NOMO-1 treated with dmso at 0.1 percent for 144 hours (cell line): ENCODE results near the gene CEP290.

Experiments
- DNase-seq: peaks from one replicate; lab custom pipeline; 2025; ENCODE audit not compliant: unreplicated experiment; lab: John Stamatoyannopoulos, UW

Gene CEP290

GRCh38 chr12:88141774-88142609 lies at the start of gene CEP290, which contains the start of gene TMTC3:
CEP290 (minus strand) TSS chr12:88142088; CDS start chr12:88141307, 781 bp downstream.
TMTC3 (plus strand) TSS chr12:88142307; CDS start chr12:88148316, 6,009 bp downstream.
- peak; percentile 98 for DNase-seq

- DNase-seq: no peak
Observed at GRCh38 chr12:88188180-88188579, 46.3 kb upstream of the CEP290 start.

- DNase-seq: no peak
Observed at GRCh38 chr12:88187571-88187970, 45.7 kb upstream of the CEP290 start.

GRCh38 chr12:88185988-88186387 lies 44.1 kb upstream of the CEP290 start:
- DNase-seq: no peak

GRCh38 chr12:88185279-88185678 lies 43.4 kb upstream of the CEP290 start:
- no peak for DNase-seq

- no peak for DNase-seq
Observed at GRCh38 chr12:88184196-88184595, 42.3 kb upstream of the CEP290 start.

- DNase-seq: no peak
Observed at GRCh38 chr12:88182416-88182815, 40.5 kb upstream of the CEP290 start.

GRCh38 chr12:88181881-88182280 lies 40.0 kb upstream of the CEP290 start:
- no peak for DNase-seq

- no peak for DNase-seq
Observed at GRCh38 chr12:88179436-88180014, 37.6 kb upstream of the CEP290 start.

GRCh38 chr12:88175544-88175943 lies 33.7 kb upstream of the CEP290 start:
- no peak for DNase-seq

- no peak for DNase-seq
Observed at GRCh38 chr12:88172844-88173407, 31.0 kb upstream of the CEP290 start.

- DNase-seq: no peak
Observed at GRCh38 chr12:88167384-88167783, 25.5 kb upstream of the CEP290 start.

GRCh38 chr12:88166179-88166578 lies 24.3 kb upstream of the CEP290 start:
- no peak for DNase-seq

GRCh38 chr12:88163371-88163770 lies 21.5 kb upstream of the CEP290 start:
- DNase-seq: no peak

GRCh38 chr12:88156075-88156654 lies 14.3 kb upstream of the CEP290 start:
- no peak for DNase-seq

GRCh38 chr12:88153959-88154358 lies 12.1 kb upstream of the CEP290 start:
- DNase-seq: no peak

- DNase-seq: no peak
Observed at GRCh38 chr12:88150063-88150462, 8.2 kb upstream of the CEP290 start.

GRCh38 chr12:88145567-88146505 lies 3.9 kb upstream of the CEP290 start:
- DNase-seq: no peak

GRCh38 chr12:88144546-88145468 lies 2.9 kb upstream of the CEP290 start:
- no peak for DNase-seq

- DNase-seq: no peak
Observed at GRCh38 chr12:88144037-88144436, 2.1 kb upstream of the CEP290 start.
